ENCODE data around the gene BMF.

BMF gene

GRCh38 chr15:40097096-40097967 lies 11.3 kb downstream of the BMF start:
- no peak for DNase-seq (ENCODE audit: low spot score)
- in situ Hi-C loops (cut with MboI; ENCODE audit: low pct_unique_long_range_greater_than_20kb, low sequenced_read_pairs, unreplicated experiment): no loop called here
- TF ChIP-seq CTCF (IDR thresholded peaks at IDR 0.05; ENCODE audit: extremely low read depth, insufficient read depth, missing control alignments): no peak

GRCh38 chr15:40096094-40096891 lies 12.4 kb downstream of the BMF start:
- in situ Hi-C loops (cut with MboI; ENCODE audit: low pct_unique_long_range_greater_than_20kb, low sequenced_read_pairs, unreplicated experiment): no loop called here
- DNase-seq (ENCODE audit: low spot score): peak; percentile 64
- TF ChIP-seq CTCF (IDR thresholded peaks at IDR 0.05; ENCODE audit: extremely low read depth, insufficient read depth, missing control alignments): no peak

- TF ChIP-seq CTCF (IDR thresholded peaks at IDR 0.05; ENCODE audit: extremely low read depth, insufficient read depth, missing control alignments): no peak
- in situ Hi-C loops (cut with MboI; ENCODE audit: low pct_unique_long_range_greater_than_20kb, low sequenced_read_pairs, unreplicated experiment): no loop called here
These were observed 13.1 kb downstream of the BMF start for GRCh38 chr15:40095371-40096093.

GRCh38 chr15:40094156-40094555 lies 14.5 kb downstream of the BMF start:
- no peak for DNase-seq (ENCODE audit: low spot score)
- in situ Hi-C loops (cut with MboI; ENCODE audit: low pct_unique_long_range_greater_than_20kb, low sequenced_read_pairs, unreplicated experiment): no loop called here
- TF ChIP-seq CTCF (IDR thresholded peaks at IDR 0.05; ENCODE audit: extremely low read depth, insufficient read depth, missing control alignments): no peak

More at GRCh38 chr15:40095371-40096093, 13.1 kb downstream of the BMF start:
- DNase-seq (ENCODE audit: low spot score): no peak

- TF ChIP-seq CTCF (IDR thresholded peaks at IDR 0.05; ENCODE audit: extremely low read depth, insufficient read depth, missing control alignments): no peak
- DNase-seq (ENCODE audit: low spot score): no peak
- in situ Hi-C loops (cut with MboI; ENCODE audit: low pct_unique_long_range_greater_than_20kb, low sequenced_read_pairs, unreplicated experiment): no loop called here
These were observed 15.5 kb downstream of the BMF start for GRCh38 chr15:40092979-40093869.

Data from GM13977 (cell line).